Measurements from ENCODE around the gene KLRB1.
"Not testable (repeated sequence)": the region's sequence is repeated elsewhere in the genome, so short reads cannot be mapped to it uniquely, and the experiment has no call there.

Gene KLRB1

GRCh38 chr12:9619411-9620179 is 11.9 kb upstream of the KLRB1 start:
- no peak for DNase-seq (ENCODE audit: low read depth)

DNA sequence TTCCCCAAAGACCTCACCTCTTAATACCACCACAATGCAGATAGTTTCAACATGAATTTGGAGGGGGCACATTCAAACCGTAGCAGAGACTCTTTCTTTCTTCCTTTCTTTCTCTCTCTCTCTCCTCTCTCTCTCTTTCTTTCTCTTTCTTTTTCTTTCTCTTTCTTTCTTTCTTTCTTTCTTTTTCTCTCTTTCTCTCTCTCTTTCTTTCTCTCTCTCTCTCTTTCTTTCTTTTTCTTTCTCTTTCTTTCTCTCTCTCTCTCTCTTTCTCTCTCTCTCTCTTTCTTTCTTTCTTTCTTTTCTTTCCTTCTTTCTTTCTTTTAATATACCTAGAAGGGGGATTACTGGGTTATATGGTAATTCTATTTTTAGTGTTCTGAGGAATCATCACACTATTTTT is 11.2 kb upstream of the KLRB1 start:
- DNase-seq (ENCODE audit: low read depth) = not testable (repeated sequence)

DNA sequence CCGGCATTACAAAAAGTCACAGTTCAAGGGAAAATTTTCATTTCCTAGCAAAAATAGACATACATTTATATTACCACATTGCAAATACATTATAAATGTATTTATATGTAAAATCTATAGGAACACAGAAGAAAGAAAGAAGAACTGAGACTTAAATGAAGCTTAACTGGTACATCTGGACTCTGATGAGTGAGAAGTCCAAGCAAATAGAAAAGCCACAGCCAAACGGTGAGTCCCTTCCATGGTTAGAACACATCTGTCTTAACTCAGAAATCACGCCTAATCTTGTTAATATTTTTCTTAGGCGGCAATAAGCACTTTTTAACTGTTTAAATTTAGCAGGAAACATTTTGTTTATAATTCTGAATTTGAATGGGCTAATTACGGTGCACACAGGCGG is 9.4 kb upstream of the KLRB1 start:
- no peak for DNase-seq (ENCODE audit: low read depth)

DNA sequence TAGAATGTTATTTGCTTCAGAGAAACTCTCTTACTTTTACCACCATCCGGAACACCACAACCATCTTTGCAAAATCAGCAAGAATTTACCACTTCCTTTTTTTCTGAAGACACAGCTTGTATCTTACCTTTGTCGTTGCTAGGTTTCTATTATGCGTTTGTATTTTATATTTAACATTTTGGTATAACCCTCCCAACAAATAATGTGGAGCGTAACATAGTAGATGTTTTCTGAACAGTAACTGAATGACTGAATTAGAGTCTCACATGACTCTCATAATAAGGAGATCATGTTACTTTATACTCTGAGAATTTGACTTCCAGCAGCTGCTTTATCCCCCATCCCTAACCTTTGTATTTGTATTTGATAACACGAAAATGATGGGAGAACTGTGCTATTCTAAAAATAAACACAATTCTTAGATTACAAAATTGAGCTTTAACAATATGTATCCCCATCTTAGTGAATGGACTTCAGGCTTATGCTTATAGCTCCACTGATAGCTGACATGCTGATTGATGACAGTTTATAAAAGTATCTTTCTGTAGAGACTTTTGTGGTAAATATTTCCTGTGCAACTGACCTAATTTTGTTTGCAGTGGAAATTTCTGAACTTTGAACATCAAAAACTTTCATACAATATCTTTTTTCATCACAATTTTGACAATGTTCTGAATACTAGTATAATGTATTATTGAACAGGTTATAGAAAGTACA is 7.9 kb upstream of the KLRB1 start:
- DNase-seq (ENCODE audit: low read depth) = no peak

DNA sequence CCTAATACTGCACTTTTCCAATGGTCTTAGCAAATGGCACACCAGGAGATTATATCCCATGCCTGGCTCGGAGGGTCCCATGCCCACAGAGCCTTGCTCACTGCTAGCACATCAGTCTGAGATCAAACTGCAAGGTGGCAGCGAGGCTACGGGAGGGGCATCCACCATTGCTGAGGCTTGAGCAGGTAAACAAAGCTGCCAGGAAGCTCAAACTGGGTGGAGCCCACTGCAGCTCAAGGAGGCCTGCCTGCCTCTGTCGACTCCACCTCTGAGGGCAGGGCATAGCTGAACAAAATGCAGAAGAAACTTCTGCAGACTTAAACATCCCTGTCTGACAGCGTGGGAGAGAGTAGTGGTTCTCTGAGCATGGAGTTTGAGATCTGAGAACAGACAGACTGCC is 2.9 kb upstream of the KLRB1 start:
- DNase-seq (ENCODE audit: low read depth) = not testable (repeated sequence)

- no peak for DNase-seq (ENCODE audit: low read depth)
Measured at GRCh38 chr12:9606736-9607372, 862 bp downstream of the KLRB1 start.

DNA sequence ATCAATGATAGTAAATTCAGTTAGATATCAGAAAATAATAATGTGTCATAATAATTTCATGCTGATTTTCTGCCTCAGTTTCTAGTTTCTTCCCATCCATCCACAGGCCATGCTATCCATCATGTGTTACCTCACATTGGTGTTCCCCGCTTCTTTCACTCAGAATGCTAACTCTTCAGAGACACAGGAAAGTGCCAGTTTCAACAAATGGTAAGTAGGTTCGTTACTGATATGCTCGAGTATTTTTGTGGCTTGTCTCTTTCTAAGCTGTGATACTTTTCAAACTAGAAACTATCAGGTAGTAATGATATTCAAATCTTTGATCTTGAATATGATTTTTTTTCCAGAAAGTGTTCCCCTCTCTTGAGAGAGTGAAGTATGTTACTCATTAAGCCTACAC is 1.5 kb downstream of the KLRB1 start:
- no peak for DNase-seq (ENCODE audit: low read depth)

DNA sequence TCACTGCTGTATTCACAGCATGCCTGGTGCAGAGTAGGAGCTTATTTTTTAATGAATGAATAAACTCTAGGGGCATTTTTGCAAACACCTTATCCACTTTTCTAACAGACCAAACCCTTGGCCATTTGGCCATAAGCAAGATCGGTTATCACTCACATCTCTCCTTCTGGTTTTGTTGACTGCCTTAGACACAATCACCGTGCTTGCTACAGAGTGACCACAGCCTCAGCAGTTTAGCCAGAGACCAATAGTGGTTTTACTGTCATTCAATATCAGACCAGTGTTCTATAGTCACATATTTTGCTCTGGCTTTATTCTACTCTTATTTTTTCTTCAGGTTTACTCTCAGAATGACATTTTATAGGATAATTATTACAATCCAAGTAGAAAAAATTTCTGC is 2.2 kb downstream of the KLRB1 start:
- DNase-seq (ENCODE audit: low read depth) = no peak

DNA sequence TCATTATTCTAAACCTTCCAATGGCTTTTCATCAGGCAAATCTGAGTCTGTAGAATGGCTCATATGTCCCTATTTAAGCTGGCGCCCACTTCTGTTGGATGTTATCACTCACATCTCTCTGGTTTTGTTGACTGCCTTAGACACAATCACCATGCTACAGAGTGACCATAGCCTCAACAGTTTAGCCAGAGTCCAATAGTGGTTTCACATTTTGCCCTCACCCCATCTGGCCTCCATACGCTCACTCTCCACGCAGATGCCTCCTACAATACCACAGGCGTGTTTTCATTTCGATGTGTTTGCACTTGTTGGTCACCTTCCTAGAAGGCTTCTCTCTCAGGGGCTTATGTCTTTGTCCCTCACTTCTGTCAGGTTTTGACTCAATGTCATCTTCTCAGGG is 3.4 kb downstream of the KLRB1 start:
- DNase-seq (ENCODE audit: low read depth) = no peak

DNA sequence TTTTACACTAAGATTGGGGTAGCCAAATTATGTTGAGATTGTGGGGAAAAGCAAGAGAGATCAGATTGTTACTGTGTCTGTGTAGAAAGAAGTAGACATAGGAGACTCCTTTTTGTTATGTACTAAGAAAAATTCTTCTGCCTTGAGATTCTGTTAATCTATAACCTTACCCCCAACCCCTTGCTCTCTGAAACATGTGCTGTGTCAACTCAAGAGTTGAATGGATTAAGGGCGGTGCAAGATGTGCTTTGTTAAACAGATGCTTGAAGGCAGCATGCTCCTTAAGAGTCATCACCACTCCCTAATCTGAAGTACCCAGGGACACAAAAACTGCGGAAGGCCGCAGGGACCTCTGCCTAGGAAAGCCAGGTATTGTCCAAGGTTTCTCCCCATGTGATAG is 7.3 kb downstream of the KLRB1 start:
- not testable (repeated sequence) for DNase-seq (ENCODE audit: low read depth)

GRCh38 chr12:9598363-9598762 is 9.4 kb downstream of the KLRB1 start:
- no peak for DNase-seq (ENCODE audit: low read depth)

GRCh38 chr12:9597365-9597764 is 10.4 kb downstream of the KLRB1 start:
- no peak for DNase-seq (ENCODE audit: low read depth)

DNA sequence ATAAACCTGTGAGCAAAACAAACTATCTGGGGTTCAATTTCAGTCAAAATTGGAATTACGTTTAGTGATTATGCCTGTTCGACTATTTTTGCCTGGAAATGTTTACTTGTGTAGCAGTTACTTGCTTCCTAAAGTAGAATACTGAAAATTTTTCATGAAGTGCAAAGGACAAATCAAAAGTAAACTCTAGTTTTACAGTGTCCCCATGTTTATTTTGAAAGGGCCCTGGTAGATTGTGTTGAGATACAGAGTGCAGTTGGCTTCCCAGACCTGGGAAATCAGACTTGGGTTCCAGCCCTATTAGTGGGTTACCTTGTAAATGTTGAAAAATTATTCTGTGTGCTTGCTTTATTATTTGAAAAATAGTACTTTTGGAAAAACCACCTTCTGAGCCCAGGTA is 17.3 kb downstream of the KLRB1 start:
- DNase-seq (ENCODE audit: low read depth) = no peak

- no peak for DNase-seq (ENCODE audit: low read depth)
Measured at GRCh38 chr12:9588749-9589148, 19.0 kb downstream of the KLRB1 start.

DNA sequence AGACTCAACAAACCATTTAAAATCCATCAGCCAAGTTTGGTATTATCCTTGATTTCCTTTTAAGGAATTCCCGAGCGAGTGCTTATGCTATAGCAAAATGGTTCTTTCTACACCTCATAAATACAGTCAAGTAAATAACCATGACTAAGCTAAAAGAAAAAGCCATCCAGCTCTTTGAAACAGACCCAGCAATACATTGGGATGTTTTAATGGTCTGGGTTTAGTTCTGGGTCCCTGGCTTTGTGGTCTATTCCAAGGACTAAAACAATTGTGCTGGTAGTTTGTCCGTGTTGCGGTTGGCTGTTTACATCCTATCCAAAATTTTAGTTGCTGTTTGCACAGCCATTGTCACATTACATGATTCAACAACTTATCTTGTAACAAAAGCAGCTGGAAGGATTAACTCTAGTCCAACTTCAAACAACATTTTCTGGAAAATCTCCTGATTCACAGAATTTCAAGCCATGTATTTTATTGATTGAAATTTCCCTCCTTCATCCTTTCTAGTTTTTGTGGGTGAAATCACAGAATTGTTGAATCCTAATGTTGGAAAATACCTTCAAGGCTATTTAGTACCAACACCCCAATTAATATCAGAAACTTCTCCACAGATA is 19.6 kb downstream of the KLRB1 start:
- DNase-seq (ENCODE audit: low read depth) = no peak

GRCh38 chr12:9577729-9578128 is 30.0 kb downstream of the KLRB1 start:
- DNase-seq (ENCODE audit: low read depth) = not testable (repeated sequence)

- not testable (repeated sequence) for DNase-seq (ENCODE audit: low read depth)
Measured at GRCh38 chr12:9567151-9567550, 40.6 kb downstream of the KLRB1 start.

- not testable (repeated sequence) for DNase-seq (ENCODE audit: low read depth)
Measured at GRCh38 chr12:9566113-9566512, 41.6 kb downstream of the KLRB1 start.

DNA sequence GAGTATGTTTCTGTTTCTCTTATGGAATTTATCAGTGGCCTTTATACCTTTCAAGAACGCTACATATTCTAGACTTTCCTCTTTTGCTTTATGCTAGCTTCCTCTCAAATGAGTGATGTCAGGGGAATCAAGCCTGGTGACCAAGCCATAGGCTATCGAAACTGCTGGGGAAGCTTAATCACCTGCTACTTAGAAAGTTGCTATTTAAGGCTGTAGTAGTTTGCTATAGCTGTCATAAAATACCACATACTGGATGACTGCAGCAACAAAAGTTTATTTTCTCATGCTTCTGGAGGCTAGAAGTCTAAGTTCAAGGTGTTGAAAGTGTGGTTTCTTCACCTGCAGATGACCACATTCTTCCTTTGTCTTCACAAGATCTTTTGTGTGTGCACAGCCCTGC is 43.3 kb downstream of the KLRB1 start:
- DNase-seq (ENCODE audit: low read depth) = not testable (repeated sequence)

- DNase-seq (ENCODE audit: low read depth) = not testable (repeated sequence)
Measured at GRCh38 chr12:9562841-9563453, 44.8 kb downstream of the KLRB1 start.

DNA sequence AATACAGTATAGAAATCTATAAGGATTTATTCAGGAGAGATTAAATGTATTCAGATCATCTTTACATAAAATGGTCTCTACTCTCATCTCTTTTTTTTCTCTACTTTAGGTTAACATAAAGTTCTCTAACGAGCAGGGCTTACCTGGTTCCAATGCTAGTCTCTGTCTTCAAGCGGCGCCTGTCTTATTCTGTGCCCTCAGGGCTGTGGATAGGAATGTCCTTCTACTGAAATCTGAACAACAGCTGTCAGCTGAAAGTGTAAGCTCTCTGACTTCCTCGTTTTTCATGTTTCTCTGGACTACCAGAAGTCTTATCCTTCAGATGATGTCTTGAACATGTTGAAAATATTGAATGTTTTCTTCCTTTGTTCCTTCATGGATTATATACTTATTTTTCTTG is 62.2 kb downstream of the KLRB1 start:
- DNase-seq (ENCODE audit: low read depth) = not testable (repeated sequence)
